HS-5 (cell line): ENCODE results near the gene PLXND1.

Experiments used
- DNase-seq: peaks from one replicate; pipeline ENCODE4 v3.0.0-alpha.2; 2012; ENCODE audit warnings: low read depth

Gene PLXND1

GRCh38 chr3:129582799-129583198 is 23.7 kb downstream of the PLXND1 start:
- DNase-seq: no peak

DNA sequence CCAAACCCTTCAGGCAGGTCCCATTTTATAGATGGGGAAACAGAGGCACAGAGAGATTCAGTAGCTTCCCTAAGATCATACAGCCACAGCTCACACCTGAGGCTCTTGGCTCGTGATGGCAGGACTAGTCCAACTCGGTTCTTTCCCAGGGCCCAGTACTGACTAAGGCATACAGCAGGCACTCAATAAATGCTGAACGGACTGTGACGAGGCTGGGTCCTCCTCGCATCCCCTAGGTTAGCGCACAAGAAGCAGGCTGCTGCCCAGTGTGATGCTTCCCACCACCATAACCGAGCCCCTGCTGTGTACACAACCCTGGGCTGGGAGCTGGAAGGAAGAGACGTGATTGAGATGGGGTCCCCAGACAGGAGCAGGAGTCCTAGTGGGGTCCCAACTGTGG is 24.9 kb downstream of the PLXND1 start:
- DNase-seq: no peak

- DNase-seq: no peak
Measured at GRCh38 chr3:129579991-129580390, 26.5 kb downstream of the PLXND1 start.

DNA sequence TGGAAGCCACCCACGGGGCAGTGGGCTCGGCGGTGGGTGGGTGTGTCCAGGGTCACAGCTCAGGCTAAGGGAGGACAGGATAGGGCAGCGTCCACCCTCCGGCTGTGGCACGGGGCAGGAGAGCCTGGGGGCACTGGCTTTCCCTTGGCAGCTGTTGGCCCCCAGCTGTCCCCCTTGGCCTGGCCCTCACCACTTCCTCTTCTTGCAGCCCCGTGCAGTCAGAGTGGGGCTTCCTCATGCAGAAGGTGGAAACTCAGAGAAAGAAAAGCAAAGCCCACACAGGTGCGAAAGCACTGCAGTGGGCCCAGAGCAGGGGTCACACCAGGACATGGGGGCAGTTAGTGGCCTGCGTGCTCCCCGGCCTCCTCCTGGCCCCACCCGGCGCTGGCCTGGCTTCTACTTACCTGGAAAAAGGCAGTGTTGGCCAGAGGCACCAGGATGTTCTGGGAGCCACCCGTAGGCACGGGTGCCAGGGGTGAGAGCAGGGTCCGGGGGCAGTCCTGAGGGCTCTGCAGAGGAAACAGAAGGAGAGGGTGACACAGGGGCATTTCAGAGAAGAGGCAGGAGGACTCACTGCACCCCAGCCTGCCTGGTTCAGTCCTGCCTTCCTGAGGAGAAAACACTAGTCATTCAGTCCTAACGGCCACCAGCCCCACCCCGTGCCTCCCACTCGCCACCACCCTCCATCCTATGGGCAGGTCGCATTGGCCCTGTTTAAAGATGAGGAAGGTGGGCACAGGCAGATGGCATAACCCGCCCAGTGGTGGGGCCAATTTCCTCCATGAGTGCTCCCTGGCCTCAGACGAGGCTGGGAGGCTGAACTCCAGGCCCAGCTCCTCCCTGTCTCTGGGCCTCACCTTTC is 28.3 kb downstream of the PLXND1 start:
- DNase-seq: no peak

DNA sequence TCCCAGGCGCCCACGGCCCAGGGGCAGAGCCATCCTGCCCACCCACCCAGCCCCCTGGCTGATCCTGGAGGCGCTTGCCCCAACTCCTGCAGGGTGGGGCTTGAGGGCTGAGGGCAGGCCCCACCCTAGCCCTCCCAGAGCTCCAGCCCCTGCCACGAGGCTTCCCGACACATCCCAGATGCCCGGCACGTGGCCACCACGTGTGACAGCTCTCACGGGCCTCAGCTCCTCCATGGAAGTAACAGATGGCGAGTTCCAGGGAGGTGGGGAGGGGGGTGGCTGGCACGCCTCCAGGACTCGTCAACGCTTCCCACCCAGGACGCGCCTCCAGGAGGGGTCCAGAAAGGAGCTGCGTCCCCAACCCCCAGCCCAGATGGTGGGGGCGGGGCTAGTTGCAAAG is 29.1 kb downstream of the PLXND1 start:
- no peak for DNase-seq

- DNase-seq: no peak
Measured at GRCh38 chr3:129576514-129577352, 29.7 kb downstream of the PLXND1 start.

DNA sequence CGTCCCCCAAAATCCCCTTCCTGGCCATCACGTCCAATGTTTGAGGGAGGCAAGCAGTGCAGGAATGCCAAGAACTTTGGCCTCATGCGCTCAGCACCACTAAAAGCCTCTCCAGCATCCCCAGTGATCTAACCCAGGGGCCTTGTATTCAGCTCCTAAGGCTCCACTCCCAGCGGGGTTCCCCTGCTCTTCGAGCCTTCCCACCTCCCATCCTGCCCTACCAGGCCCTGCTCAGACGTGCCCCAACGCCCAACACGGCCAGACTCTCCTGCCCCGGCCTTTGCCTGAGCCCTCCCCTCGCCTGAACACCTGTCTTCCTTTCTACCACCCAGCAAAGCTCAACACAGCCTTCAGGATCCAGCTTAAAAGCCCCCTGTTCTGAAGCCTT is 30.5 kb downstream of the PLXND1 start:
- DNase-seq: no peak

GRCh38 chr3:129575233-129575996 is 31.1 kb downstream of the PLXND1 start:
- DNase-seq: no peak

- no peak for DNase-seq
Measured at GRCh38 chr3:129574206-129574605, 32.3 kb downstream of the PLXND1 start.

DNA sequence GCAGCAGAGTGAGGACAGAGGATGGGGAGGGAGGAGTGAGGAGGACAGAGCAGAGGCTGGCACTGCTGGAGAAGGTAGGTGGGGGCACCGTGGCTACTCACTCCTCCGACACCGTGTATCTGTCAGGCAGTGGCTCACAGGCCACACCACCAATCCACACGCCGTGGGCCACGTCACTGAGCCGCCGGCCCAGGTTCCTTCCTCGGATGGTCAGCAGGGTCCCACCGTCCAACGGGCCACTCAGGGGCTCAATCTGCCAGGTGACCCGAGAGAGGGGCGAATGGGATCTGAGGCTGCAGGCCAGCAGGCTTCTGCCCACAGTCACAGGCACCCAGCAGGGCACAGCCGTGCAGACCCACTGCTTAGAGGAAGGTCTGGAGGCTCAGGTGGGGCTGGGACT is 33.0 kb downstream of the PLXND1 start:
- DNase-seq: no peak

- no peak for DNase-seq
Measured at GRCh38 chr3:129572603-129573002, 33.9 kb downstream of the PLXND1 start.

- no peak for DNase-seq
Measured at GRCh38 chr3:129571605-129572547, 34.6 kb downstream of the PLXND1 start.

GRCh38 chr3:129569856-129570255 is 36.6 kb downstream of the PLXND1 start:
- no peak for DNase-seq

GRCh38 chr3:129567939-129568338 is 38.5 kb downstream of the PLXND1 start:
- no peak for DNase-seq

GRCh38 chr3:129567176-129567705 is 39.2 kb downstream of the PLXND1 start:
- no peak for DNase-seq

DNA sequence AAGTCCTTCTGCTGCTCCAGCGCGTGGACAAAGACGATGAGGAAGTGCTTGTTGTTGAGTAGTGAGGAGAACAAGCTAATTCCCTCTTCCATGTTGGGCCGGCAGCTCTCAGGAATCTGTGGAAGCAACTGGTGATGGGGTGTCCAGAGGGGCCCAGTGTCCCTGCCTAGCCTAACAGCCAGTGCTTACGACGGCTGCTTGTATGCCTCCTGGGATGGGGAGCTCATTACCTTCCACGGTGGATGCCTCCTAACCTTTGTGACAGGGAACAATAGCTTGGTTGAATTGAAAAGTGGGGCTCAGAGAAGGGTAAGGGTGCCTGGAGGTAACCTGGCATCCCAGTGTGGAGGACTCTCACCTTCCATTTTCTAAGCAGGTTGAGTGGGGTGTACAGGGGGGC is 40.6 kb downstream of the PLXND1 start:
- no peak for DNase-seq

DNA sequence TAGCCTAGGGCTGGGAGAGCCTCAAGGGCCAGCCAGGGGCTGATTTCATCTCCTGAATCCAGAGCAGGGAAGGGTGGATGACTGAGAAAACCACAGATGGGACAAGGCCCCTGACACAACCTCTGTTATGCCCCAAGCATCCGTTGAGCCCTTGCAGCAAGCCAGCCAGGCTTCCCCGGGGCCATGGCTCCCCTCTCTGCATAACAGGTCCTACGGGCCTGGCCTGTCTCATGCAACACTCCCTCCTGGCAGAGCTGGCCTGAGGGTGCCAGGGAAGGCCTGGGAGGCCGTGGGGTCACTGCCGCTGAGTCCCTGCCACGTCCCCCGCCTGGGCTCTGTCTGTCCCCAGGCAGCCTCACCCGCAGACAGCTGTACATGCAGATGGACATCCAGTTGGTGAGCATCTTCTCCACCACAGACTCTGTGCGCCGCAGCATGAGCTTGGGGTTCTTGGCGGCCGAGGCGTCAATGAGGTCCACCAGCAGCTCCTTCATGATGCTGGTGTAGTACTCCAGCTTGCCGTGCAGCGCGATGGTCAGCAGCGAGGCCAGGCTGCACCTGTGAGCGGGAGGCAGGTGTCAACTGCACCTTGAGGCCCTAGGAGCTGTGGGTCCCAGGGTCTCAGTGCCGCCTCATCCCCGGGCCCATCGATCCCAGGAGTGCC is 41.4 kb downstream of the PLXND1 start:
- no peak for DNase-seq

GRCh38 chr3:129563850-129564535 is 42.5 kb downstream of the PLXND1 start:
- no peak for DNase-seq

- DNase-seq: no peak
Measured at GRCh38 chr3:129563332-129563731, 43.1 kb downstream of the PLXND1 start.

DNA sequence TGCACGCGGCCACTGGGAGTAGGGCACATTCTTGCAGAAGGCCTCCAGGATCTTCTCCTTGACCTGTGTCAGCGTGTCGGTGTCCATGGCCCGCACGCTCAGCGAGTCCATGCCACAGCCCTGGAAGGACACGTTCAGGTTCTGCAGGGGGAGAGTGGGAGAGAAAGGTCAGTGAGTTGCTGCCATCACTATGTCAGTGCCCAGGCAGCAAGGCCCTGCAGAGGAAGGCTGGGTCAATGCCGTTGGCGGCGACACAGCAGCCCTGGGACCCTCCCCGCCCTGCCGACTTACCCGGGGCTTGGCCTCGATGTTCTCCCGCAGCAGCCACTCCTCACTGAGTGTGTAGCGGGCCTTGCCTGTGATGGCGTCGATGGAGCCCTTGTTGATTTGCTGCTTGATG is 43.7 kb downstream of the PLXND1 start:
- no peak for DNase-seq
